ENCODE results near the gene TMEM164.
"Not testable (repeated sequence)": the region's sequence is repeated elsewhere in the genome, so short reads cannot be mapped to it uniquely, and the experiment has no call there.

Gene TMEM164

GRCh38 chrX:110125446-110126162 lies 122.7 kb downstream of the TMEM164 start:
- peak in 9 of 58 donors; percentile 0 to 6 (median 1) for DNase-seq

- DNase-seq, result no peak
These were observed 128.1 kb downstream of the TMEM164 start for GRCh38 chrX:110131031-110131430.

- no peak for DNase-seq
These were observed 129.7 kb downstream of the TMEM164 start for GRCh38 chrX:110132450-110133114.

DNA sequence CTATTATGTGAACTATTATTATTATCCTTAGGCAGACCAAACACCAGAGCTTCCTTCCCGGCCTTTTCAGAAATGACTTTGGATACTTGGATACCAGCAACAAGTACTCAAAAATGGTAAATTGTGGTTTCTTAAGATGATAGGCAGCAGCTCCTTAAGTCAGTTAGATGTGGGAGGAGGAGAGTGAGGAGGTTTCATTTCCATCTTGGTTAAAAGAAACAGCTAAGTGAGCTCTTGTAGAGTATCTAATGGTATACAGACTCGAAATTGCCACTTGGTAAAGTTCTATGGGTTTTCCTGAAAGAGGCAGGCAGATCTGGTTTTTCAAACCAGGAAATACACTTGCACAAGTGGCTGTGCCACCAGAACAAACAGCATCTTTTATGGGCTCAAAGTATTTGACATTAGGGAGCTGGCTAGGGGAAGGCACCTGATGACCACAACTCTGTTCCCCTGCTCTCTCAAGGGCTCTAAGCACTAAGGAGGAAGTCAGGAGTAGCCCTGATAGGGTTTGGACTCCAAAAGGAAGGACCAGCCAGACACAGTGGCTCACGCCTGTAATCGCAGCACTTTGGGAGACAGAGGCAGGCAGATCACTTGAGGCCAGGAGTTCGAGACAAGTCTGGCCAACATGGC lies 130.9 kb downstream of the TMEM164 start:
- DNase-seq, result no peak

GRCh38 chrX:110135618-110136017 lies 132.7 kb downstream of the TMEM164 start:
- DNase-seq, result no peak

DNA sequence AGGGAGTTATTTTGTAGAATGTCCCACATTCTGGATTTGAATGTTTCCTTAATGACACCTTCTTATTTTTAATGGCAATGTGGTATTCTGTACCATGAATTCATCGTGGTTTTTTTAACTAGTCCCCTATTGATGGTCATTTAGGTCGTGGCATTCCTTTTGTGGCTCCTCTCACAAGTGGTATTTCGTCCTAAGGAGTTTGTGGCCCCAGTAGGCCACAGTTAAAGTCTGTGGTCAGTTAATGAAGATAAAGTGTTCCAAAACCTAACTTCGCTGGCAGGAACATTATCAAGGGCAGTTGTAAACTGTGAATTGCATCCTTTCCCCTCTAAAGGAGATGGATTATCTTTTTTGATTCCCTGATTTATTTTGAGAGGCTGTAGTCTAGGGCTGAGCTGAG lies 133.2 kb downstream of the TMEM164 start:
- no peak for DNase-seq

DNA sequence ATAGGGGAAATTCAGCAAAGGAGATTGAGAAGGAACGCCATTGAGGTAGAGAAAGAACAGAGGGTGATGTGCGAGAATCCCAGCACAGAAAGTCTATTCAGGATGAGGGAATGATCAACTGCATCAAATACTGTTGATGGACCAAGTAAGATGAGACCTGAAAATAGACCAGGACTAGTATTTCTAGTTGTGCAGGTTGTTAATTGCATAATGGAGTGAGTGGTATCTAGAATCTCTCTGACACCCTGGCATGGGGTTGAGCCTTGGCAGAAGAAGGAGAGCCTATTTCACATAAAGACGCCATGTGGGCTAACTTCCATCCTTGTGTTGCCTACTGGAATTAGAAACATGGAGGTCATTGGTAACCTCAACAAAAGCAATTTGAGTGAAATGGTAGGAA lies 135.6 kb downstream of the TMEM164 start:
- no peak for DNase-seq

DNA sequence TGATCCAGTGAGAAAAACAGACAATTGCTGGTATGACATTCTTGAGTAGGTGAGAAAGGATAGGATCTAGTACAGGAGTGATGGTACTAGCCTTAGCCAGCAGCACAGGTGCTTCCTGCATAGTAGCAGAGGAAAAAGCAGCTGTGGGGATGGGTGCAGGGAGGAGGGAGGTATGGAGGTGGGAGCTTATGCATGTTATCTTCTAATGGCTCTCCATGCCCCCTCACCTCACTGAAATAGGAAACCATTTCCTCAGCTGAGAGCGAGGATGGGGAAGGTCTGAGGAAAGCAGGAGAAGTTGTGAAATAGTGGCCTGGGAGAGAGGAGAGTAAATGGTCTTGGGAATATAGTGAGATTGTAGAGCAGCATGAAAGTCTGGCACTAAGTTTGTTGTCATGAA lies 136.3 kb downstream of the TMEM164 start:
- DNase-seq, result no peak

- no peak for DNase-seq
These were observed 139.2 kb downstream of the TMEM164 start for GRCh38 chrX:110142096-110142495.

DNA sequence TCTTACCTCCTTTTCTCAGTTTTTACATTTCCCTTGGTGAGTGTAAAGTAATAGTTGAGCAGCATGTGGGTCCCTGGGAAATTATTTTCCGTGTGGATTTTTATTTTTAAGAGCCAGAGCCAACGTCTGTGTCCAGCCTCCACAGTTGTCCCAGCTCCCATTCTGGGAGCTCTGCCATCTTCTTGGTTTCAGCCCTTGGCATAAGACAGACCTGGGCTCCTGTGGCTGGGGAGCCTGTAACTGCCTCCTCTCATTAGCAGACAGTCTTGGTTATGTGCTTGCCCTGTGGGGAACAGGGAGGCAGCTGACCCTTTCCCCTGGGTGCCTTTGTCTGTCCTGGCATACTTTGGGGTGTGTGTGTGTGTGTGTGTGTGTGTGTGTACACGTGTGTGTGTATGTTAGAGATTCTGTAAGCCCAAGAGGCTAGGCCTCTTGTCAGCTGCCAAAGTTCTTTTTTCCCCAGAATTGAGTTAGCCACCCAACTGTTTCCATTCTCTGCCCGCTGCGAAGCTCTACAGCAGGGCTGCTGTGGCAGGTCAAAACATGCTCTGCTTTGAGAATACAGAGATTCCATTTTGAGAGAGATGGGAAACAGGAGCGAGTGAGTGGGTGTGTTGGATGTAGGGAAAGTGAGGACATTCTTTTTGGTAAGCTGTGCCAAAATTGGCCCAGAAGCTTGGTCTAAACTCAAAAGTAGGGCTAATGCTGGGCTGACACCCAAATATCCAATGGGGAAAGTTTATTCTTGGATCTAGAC lies 140.7 kb downstream of the TMEM164 start:
- peak in 32 of 58 donors; percentile 0 to 47 (median 8) for DNase-seq

- DNase-seq, result no peak
These were observed 142.4 kb downstream of the TMEM164 start for GRCh38 chrX:110145311-110145710.

GRCh38 chrX:110145854-110146253 lies 142.9 kb downstream of the TMEM164 start:
- DNase-seq, result peak in 15 of 58 donors; percentile 0 to 29 (median 4)

GRCh38 chrX:110146521-110146920 lies 143.6 kb downstream of the TMEM164 start:
- DNase-seq, result peak in 12 of 58 donors; percentile 0 to 10 (median 2)

DNA sequence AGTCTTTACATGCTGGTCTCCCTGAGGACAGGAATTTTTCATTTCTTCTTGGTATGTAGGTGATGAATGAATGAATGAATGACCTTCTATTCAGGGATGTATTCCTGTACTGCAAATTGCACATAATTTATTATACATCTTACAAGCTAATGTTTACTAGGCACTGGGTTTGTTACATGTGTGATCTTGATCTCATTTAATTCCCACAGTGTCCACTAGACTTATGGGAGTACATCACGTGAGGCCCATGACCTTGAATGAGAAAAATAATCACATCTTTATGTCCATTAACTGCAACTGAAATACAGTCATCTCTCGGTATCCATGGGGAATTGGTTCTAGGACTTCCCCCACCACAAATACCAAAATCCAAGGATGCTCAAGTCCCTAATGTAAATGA lies 150.3 kb downstream of the TMEM164 start:
- DNase-seq, result no peak

DNA sequence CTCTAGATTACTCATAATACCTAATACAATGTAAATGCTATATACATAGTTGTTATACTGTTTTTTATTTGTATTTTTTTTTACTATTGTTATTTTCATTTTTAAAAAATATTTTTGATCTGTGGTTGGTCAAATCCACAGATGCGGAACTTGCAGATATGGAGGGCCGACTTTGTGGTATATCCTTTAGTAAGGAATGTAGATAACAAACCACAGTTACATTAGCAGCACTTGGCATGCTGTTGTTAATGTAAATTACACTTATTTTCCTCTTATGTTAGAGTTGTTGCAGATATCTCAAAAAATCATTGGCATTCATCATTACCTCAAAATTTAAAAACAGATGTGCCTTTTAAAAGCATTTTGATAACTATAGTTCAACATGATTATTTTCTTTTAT lies 151.0 kb downstream of the TMEM164 start:
- DNase-seq, result no peak

DNA sequence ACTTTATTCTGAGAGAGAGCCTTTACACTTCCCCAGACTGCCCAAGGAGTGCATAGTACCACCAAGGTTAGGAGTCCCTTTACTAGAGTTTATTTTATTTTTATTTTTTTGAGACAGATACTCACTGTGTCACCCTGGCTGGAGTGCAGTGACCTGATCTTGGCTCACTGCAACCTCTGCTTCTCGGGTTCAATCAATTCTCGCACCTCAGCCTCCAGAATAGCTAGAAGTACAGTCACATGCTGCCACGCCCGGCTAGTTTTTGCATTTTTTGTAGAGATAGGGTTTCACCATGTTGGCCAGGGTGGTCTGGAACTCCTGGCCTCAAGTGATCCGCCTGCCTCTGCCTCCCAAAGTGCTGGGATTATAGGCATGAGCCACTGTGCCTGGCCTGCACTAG lies 151.4 kb downstream of the TMEM164 start:
- not testable (repeated sequence) for DNase-seq

GRCh38 chrX:110155759-110156158 lies 152.8 kb downstream of the TMEM164 start:
- no peak for DNase-seq

DNA sequence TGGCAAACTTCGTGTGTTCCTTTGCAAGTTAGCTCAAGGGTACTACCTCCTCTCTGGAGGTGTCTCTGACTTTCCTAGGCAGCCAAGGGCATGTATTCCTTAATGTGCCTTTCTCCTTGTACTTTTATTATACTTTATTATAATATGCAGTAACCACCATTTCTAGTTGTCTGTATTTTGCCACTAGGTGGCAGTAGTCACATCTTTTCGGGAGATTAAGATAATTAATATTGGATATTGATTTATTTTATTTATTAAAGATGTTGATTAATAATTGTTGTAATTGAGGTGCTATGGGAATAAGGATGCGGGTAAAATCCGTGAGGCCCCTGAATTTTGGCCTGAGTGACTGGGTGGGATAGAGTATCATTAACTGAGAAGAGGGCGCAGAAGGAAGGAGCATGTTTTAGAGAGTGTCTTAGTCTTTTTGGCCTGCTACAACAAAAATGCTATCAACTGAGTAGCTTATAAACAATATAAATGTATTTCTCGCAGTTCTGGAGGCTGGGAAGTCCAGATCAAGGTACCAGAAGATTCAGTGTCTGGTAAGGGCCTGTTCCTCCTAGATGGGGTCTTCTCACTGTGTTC lies 153.3 kb downstream of the TMEM164 start:
- DNase-seq, result no peak

DNA sequence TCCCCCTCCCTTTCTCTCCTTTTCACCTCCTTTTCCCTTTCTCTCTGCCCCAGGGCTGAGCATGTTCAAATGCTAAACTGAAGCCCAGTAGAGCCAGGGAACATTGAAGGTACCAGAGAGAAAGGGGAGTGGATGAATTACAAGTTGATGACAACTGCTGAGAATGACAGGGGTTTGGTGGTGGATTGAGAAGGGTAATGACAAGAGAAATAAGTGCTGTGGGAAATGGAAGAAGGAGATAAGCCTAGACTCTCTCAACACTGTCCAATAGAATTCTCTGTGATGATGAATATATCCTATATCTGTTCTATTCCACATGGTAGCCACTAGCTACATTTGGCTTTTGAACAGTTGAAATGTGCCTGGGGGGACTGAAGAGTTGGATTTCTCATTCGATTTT lies 154.5 kb downstream of the TMEM164 start:
- DNase-seq, result no peak

- no peak for DNase-seq
These were observed 156.3 kb downstream of the TMEM164 start for GRCh38 chrX:110159235-110159634.

- DNase-seq, result no peak
These were observed 157.0 kb downstream of the TMEM164 start for GRCh38 chrX:110159865-110160264.

GRCh38 chrX:110161361-110161686 lies 158.4 kb downstream of the TMEM164 start:
- DNase-seq, result no peak

Data from anterior cingulate cortex (tissue), 58 donors.